Prostate gland (tissue), 2 donors: Measurements from ENCODE around the gene ZXDC.

Experiments
- POLR2A ChIP-seq: fragments of 450-650 bp; IDR thresholded peaks from one replicate; pipeline ENCODE4 v1.6.1; 2016; ENCODE audit warnings: antibody characterized with exemption, mild to moderate bottlenecking
- POLR2AphosphoS5 ChIP-seq: sonication (generic); formaldehyde crosslinking; IDR thresholded peaks from one replicate; pipeline ENCODE4 v1.6.1; 2017; ENCODE audit warnings: antibody characterized with exemption
- TF ChIP-seq, protein P1 (sequence below), 4 experiments: fragments of 200-600 bp in 2 of 4; fragments of 450-650 bp in 2 of 4; sonication (generic) in 2 of 4; IDR thresholded peaks; 1 replicate in 3 of 4; 2 replicates in 1 of 4; pipeline ENCODE4 v1.5.1; 2016 to 2019; ENCODE audit warnings: antibody characterized with exemption in 4 of 4, mild to moderate bottlenecking in 2 of 4, moderate library complexity in 2 of 4

DNA sequence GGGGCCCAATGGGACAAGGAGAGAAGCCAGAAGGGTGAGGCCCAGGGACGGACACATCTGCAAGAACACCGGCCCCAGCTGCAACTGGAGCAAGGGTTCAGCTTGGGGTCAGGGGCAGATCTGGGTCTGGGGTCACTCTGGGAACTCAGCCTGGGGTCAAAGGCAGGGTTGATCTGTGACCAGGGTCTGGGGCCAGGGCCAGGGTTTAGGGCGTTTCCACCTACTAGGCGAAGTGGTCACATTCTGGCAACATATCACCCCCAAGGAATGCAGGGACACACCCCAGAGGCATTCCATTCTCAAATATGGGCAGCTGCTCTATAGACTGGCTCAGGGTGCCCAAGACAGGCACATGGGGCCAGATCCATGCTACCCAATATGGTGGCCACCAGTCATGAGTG, 32.9 kb upstream of the ZXDC start:
- TF ChIP-seq, protein P1, sequence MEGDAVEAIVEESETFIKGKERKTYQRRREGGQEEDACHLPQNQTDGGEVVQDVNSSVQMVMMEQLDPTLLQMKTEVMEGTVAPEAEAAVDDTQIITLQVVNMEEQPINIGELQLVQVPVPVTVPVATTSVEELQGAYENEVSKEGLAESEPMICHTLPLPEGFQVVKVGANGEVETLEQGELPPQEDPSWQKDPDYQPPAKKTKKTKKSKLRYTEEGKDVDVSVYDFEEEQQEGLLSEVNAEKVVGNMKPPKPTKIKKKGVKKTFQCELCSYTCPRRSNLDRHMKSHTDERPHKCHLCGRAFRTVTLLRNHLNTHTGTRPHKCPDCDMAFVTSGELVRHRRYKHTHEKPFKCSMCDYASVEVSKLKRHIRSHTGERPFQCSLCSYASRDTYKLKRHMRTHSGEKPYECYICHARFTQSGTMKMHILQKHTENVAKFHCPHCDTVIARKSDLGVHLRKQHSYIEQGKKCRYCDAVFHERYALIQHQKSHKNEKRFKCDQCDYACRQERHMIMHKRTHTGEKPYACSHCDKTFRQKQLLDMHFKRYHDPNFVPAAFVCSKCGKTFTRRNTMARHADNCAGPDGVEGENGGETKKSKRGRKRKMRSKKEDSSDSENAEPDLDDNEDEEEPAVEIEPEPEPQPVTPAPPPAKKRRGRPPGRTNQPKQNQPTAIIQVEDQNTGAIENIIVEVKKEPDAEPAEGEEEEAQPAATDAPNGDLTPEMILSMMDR (IDR thresholded peaks at IDR 0.05), result no peak
- TF ChIP-seq POLR2AphosphoS5, result no peak
- no peak for TF ChIP-seq POLR2A
